CD4-positive, CD25-positive, alpha-beta regulatory T cell (primary cell): ENCODE data around the gene PKP2. TPM values are rescaled to one million over a fixed set of nuclear protein-coding genes. Genes with fewer than 3 reads are reported as not detected.

Source experiments
- ATAC-seq, 2 donors: fragments of 150-1000 bp; cut with Tn5 transposase; one replicate each; pipeline ENCODE4 v1.10.0; 2021; ENCODE audit warnings: low read depth in 2 of 2, moderate number of reproducible peaks in 2 of 2, moderate library complexity in 1 of 2
- DNase-seq, 3 donors: peaks; one replicate each; pipeline versions ENCODE4 v3.0.0 to v3.0.0-alpha.2; 2012 to 2022; ENCODE audit warnings: mixed read lengths in 1 of 3
- H3K27ac ChIP-seq: one replicate; pipeline ENCODE4 v1.7.0; 2013; ENCODE audit warnings: mild to moderate bottlenecking, low read length; ENCODE audit not compliant: insufficient read depth, poor library complexity, severe bottlenecking
- H3K27me3 ChIP-seq: one replicate; pipeline ENCODE4 v1.7.0; 2013; ENCODE audit warnings: low read length; ENCODE audit not compliant: control insufficient read depth, insufficient read depth
- H3K36me3 ChIP-seq: one replicate; pipeline ENCODE4 v1.7.0; 2013; ENCODE audit warnings: mild to moderate bottlenecking, low read length, moderate library complexity; ENCODE audit not compliant: control insufficient read depth, insufficient read depth
- H3K4me1 ChIP-seq: 2 replicates; pipeline ENCODE4 v1.7.0; 2013; ENCODE audit warnings: mild to moderate bottlenecking, low read length; ENCODE audit not compliant: insufficient read depth, control insufficient read depth, poor library complexity, severe bottlenecking
- H3K4me3 ChIP-seq: one replicate; pipeline ENCODE4 v1.7.0; 2013; ENCODE audit warnings: low read depth, mild to moderate bottlenecking, low read length, moderate library complexity
- H3K9me3 ChIP-seq, 2 experiments: 1 replicate in 1 of 2; 2 replicates in 1 of 2; pipeline ENCODE4 v1.7.0; 2013; ENCODE audit warnings: low read length in 2 of 2, mild to moderate bottlenecking in 1 of 2, moderate library complexity in 1 of 2; ENCODE audit not compliant: control insufficient read depth in 2 of 2
- H3K27ac Mint-ChIP-seq, 3 donors: one replicate each; pipeline ENCODE4 v1.8.0; 2020 to 2022; ENCODE audit warnings: mild to moderate bottlenecking in 3 of 3, mixed read lengths in 3 of 3, moderate library complexity in 2 of 3
- H3K27me3 Mint-ChIP-seq: one replicate; pipeline ENCODE4 v1.8.0; 2022; ENCODE audit warnings: mild to moderate bottlenecking, mixed read lengths
- H3K36me3 Mint-ChIP-seq: one replicate; pipeline ENCODE4 v1.8.0; 2020; ENCODE audit warnings: mixed read lengths
- H3K4me1 Mint-ChIP-seq, 4 donors: one replicate each; pipeline ENCODE4 v1.8.0; 2020 to 2022; ENCODE audit warnings: mixed read lengths in 4 of 4, mild to moderate bottlenecking in 1 of 4
- H3K4me3 Mint-ChIP-seq, 4 donors: one replicate each; pipeline ENCODE4 v1.8.0; 2020 to 2022; ENCODE audit warnings: mild to moderate bottlenecking in 4 of 4, mixed read lengths in 4 of 4, moderate library complexity in 3 of 4
- H3K9me3 Mint-ChIP-seq, 7 donors: one replicate each; pipeline ENCODE4 v1.8.0; 2020 to 2022; ENCODE audit warnings: mixed read lengths in 7 of 7, mild to moderate bottlenecking in 3 of 7, moderate library complexity in 2 of 7
- polyA plus RNA-seq, 4 donors: library from polyadenylated mRNA; unstranded; fragments of 300-500 nt; fragmentation: Illumina TruSeq; gene quantifications; one replicate each; pipeline ENCODE4 v1.2.3, GENCODE V29; 2021
- total RNA-seq: library from RNA; stranded (reverse); gene quantifications from one replicate; pipeline ENCODE4 v1.2.3, GENCODE V29; 2022

Gene PKP2
- total and polyA plus RNA-seq, 5 donors from 2014 or later = 0.05 to 0.69 TPM; not detected in 3

DNA sequence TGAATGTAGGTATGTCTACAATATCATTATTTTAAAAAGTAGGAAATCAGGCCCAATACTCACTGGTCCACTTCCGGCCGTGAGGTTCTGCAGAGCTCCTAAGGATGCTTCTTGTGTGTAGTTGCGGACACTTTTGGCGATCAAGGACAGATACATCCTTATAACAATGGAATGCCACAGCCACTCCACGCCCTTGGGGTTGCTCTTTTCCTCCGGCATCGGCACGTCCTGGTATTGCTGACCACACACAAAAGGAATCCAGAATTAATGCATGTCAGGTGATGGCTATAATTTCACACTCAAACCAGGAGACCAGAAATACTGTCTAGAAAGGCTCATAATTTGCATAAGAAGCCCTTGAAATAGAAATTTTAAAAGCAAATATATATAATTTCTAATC, 75.3 kb downstream of the PKP2 start:
- DNase-seq = no peak
- no peaks in the 10 kb centered on the region for H3K27me3 ChIP-seq
- no peak overlapping the region for H3K4me3 ChIP-seq
- no peak overlapping the region for H3K4me3 Mint-ChIP-seq
- no peak overlapping the region for H3K27ac Mint-ChIP-seq
- H3K4me1 ChIP-seq = no peaks in the 10 kb centered on the region
- no peaks in the 10 kb centered on the region for H3K9me3 ChIP-seq
- no peaks in the 10 kb centered on the region for H3K36me3 ChIP-seq
- H3K4me1 Mint-ChIP-seq = no peaks in the 10 kb centered on the region
- H3K27me3 Mint-ChIP-seq = no peaks in the 10 kb centered on the region
- H3K36me3 Mint-ChIP-seq = no peaks in the 10 kb centered on the region
- ATAC-seq = no peak
- peaks cover 0 to 2% (median 0%) of the 10 kb centered on the region in 7 donors for H3K9me3 Mint-ChIP-seq
- H3K27ac ChIP-seq = no peak overlapping the region

DNA sequence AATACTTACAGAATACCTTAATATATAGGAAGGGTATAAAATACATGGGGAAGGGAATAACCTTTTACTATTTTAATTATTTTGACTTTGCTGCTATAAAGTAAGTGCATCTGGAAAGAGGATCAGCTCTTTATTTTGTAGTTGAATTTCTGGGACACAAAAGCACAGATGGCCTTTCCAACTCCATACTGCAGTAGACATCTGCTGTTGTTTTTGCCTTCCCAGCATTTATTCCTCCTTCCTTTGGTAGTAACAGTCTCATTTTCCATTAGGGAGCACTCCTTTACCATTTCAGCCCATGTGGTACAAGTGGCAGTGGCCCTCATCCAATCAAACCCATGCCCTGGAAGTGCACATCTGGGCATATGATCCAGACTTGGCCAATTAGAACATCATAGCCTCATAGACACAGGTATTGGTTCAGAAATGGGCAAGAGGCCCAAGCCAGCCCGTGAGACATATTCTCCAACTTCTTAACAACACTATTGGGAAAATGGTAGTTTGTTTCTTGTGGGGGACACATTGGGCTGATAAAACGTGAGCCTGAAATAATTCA, 76.1 kb downstream of the PKP2 start:
- no peaks in the 10 kb centered on the region for H3K4me1 ChIP-seq
- H3K27ac ChIP-seq = no peak overlapping the region
- ATAC-seq (no peak), DNase-seq (no peak)
- H3K4me3 ChIP-seq = no peak overlapping the region
- H3K27me3 Mint-ChIP-seq = no peaks in the 10 kb centered on the region
- no peaks in the 10 kb centered on the region for H3K4me1 Mint-ChIP-seq
- H3K9me3 ChIP-seq = no peaks in the 10 kb centered on the region
- peaks cover 0 to 2% (median 0%) of the 10 kb centered on the region in 7 donors for H3K9me3 Mint-ChIP-seq
- H3K27ac Mint-ChIP-seq = no peak overlapping the region
- no peaks in the 10 kb centered on the region for H3K36me3 Mint-ChIP-seq
- no peaks in the 10 kb centered on the region for H3K36me3 ChIP-seq
- no peaks in the 10 kb centered on the region for H3K27me3 ChIP-seq
- no peak overlapping the region for H3K4me3 Mint-ChIP-seq

DNA sequence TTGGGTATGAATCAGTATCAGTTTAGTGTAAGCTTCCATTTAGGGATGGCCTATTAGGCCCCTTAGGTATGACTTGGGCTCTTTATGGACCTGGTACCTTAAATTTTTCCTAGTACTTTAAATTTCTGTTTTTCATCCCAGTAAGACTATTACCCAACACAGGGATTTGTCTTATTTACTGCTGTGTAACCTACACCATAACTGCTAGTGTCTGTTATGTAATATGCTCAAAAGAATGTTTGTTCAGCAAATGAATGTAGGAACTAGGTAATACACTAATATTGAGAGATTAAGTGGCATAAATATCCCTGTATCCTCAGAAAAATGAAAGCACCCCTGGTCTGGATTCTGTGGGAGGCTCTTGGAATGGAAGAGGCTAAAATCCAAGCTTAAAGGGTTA, 77.2 kb downstream of the PKP2 start:
- Histone ChIP-seq H3K36me3 (no peaks in the 10 kb centered on the region), H3K9me3 (no peaks in the 10 kb centered on the region), H3K27me3 (no peaks in the 10 kb centered on the region), H3K4me3 (no peak overlapping the region), H3K27ac (no peak overlapping the region), H3K4me1 (no peaks in the 10 kb centered on the region)
- no peak overlapping the region for H3K27ac Mint-ChIP-seq
- peaks cover 0 to 2% (median 0%) of the 10 kb centered on the region in 7 donors for H3K9me3 Mint-ChIP-seq
- H3K36me3 Mint-ChIP-seq = no peaks in the 10 kb centered on the region
- no peak for DNase-seq
- no peak overlapping the region for H3K4me3 Mint-ChIP-seq
- no peaks in the 10 kb centered on the region for H3K4me1 Mint-ChIP-seq
- no peaks in the 10 kb centered on the region for H3K27me3 Mint-ChIP-seq
- ATAC-seq = no peak

DNA sequence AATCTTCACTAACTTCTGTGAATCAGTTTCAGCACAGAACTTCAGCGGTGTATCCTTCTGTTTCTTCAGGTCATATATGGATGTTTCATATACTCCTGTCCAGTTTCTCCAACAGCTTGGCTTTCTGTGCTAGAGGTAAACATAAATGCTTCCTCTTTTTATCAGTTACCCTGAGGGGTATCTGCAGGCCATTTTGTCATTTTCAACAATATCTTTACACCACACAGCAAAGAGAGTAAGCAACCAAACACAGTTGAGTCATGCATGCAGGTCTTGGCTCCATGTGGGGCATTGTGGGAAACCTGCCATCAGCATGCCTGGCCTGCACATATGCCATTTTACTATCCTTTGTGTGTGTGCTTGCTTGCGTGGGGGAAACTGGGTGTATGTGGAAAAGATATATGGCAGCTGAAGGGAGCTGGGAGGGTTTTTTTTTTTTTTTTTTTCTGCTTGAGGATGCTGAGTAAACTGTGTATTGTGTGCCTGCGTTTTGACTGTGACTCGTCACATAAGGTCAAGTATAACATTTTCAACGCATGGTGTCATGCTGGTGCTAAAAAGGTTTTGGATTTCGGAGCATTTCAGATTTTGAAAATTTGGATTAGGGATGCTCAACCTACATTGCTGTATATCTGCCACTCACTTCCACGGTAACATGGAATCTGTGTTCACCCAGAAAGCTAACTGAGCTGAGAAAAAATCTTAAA, 84.7 kb downstream of the PKP2 start:
- no peaks in the 10 kb centered on the region for H3K4me1 Mint-ChIP-seq
- no peak for DNase-seq
- peaks cover 0 to 11% (median 5%) of the 10 kb centered on the region in 7 donors for H3K9me3 Mint-ChIP-seq
- ATAC-seq = no peak
- no peak overlapping the region for H3K27ac ChIP-seq
- no peaks in the 10 kb centered on the region for H3K36me3 ChIP-seq
- H3K4me3 Mint-ChIP-seq = no peak overlapping the region
- no peaks in the 10 kb centered on the region for H3K4me1 ChIP-seq
- H3K9me3 ChIP-seq = peaks cover 0 to 2% of the 10 kb centered on the region in 2 experiments
- no peak overlapping the region for H3K4me3 ChIP-seq
- H3K27ac Mint-ChIP-seq = no peak overlapping the region
- H3K27me3 Mint-ChIP-seq = no peaks in the 10 kb centered on the region
- H3K27me3 ChIP-seq = no peaks in the 10 kb centered on the region
- no peaks in the 10 kb centered on the region for H3K36me3 Mint-ChIP-seq

DNA sequence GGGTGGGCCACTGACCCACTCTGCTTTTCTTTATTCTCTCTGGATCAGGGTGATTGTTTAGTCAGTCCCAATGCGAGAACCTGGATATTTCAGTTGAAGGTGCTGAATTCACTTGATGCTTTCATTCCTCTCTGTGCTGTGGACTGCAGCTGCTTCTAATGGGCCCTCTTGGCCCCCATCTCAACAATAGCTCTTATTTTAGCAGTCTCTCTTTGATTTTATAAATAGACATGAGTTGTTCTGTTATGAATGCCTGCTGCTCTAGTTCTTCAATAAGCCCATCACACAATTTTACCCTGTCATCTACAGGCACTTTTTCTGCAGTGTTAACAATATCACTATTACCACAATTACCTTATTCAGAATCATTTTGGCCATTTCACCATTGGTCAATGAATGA, 86.7 kb downstream of the PKP2 start:
- Histone ChIP-seq H3K4me1 (no peaks in the 10 kb centered on the region), H3K4me3 (no peak overlapping the region), H3K27me3 (no peaks in the 10 kb centered on the region), H3K36me3 (no peaks in the 10 kb centered on the region), H3K9me3 (peaks cover 0 to 2% of the 10 kb centered on the region in 2 experiments), H3K27ac (no peak overlapping the region)
- DNase-seq (no peak), ATAC-seq (no peak)
- H3K9me3 Mint-ChIP-seq = peaks cover 0 to 12% (median 6%) of the 10 kb centered on the region in 7 donors
- H3K27ac Mint-ChIP-seq = no peak overlapping the region
- no peaks in the 10 kb centered on the region for H3K27me3 Mint-ChIP-seq
- H3K36me3 Mint-ChIP-seq = no peaks in the 10 kb centered on the region
- no peaks in the 10 kb centered on the region for H3K4me1 Mint-ChIP-seq
- no peak overlapping the region for H3K4me3 Mint-ChIP-seq

DNA sequence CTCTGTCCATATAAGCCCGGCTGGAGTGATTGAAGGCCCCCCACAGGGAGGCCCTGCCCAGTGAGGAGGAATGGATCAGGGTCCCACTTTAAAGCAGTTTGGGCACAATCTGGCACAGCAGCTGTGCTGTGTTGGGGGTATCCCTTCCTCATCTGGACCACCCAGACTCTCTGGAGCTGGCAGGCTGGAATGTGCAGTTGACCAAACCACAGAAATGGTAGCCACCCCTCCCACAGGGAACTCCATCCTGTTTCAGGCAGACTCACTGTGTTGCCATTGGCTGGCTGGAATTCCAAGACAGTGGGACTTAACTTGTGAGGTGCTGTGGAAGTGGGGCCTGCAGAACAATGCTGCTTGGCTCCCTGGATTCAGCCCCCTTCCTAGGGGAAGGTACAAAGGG, 87.4 kb downstream of the PKP2 start:
- no peaks in the 10 kb centered on the region for H3K4me1 ChIP-seq
- no peaks in the 10 kb centered on the region for H3K27me3 ChIP-seq
- ATAC-seq (no peak), DNase-seq (no peak)
- H3K9me3 ChIP-seq = peaks cover 0 to 2% of the 10 kb centered on the region in 2 experiments
- Mint-ChIP-seq H3K4me3 (no peak overlapping the region), H3K36me3 (no peaks in the 10 kb centered on the region), H3K4me1 (no peaks in the 10 kb centered on the region), H3K27ac (no peak overlapping the region), H3K27me3 (no peaks in the 10 kb centered on the region), H3K9me3 (peaks cover 0 to 12% (median 6%) of the 10 kb centered on the region in 7 donors)
- H3K27ac ChIP-seq = no peak overlapping the region
- no peaks in the 10 kb centered on the region for H3K36me3 ChIP-seq
- H3K4me3 ChIP-seq = no peak overlapping the region

DNA sequence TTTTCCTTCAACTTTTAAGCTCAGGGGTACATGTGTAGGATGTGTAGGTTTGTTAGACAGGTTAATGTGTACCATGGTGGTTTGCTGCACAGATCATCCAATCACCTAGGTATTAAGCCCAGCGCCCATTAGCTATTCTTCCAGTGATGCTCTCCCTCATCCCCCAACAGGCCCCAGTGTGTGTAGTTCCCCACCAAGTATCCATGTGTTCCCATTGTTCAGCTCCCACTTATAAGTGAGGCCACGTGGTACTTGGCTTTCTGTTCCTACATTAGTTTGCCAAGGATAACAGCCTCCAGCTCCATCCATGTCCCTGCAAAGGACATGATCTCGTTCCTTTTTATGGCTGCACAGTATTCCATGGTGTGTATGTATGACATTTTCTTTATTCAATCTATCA, 92.3 kb downstream of the PKP2 start:
- no peaks in the 10 kb centered on the region for H3K4me1 ChIP-seq
- no peak overlapping the region for H3K27ac ChIP-seq
- Mint-ChIP-seq H3K27ac (no peak overlapping the region), H3K9me3 (peaks cover 0 to 12% (median 5%) of the 10 kb centered on the region in 7 donors), H3K36me3 (no peaks in the 10 kb centered on the region), H3K4me1 (no peaks in the 10 kb centered on the region), H3K27me3 (peaks cover 4% of the 10 kb centered on the region), H3K4me3 (no peak overlapping the region)
- H3K36me3 ChIP-seq = no peaks in the 10 kb centered on the region
- DNase-seq = no peak
- no peak for ATAC-seq
- peaks cover 0 to 2% of the 10 kb centered on the region in 2 experiments for H3K9me3 ChIP-seq
- no peak overlapping the region for H3K4me3 ChIP-seq
- H3K27me3 ChIP-seq = no peaks in the 10 kb centered on the region
